A673 (cell line): ENCODE data around the gene FXYD4.

Source experiments
- EZH2 ChIP-seq: fragments of 200-600 bp; sonication (generic); IDR thresholded peaks from 2 replicates; pipeline ENCODE4 v1.6.1; 2017; ENCODE audit warnings: borderline replicate concordance, low read depth, mild to moderate bottlenecking, mixed read lengths, antibody characterized with exemption, low read length; ENCODE audit not compliant: poor library complexity, severe bottlenecking
- TF ChIP-seq, protein P1 (sequence below): fragments of 300-800, 200-600 bp; sonication (generic); conservative IDR thresholded peaks from 2 replicates; pipeline ENCODE4 v1.5.1; 2017; ENCODE audit warnings: low read depth, mild to moderate bottlenecking, antibody characterized with exemption, low read length, moderate library complexity, mixed read lengths

DNA sequence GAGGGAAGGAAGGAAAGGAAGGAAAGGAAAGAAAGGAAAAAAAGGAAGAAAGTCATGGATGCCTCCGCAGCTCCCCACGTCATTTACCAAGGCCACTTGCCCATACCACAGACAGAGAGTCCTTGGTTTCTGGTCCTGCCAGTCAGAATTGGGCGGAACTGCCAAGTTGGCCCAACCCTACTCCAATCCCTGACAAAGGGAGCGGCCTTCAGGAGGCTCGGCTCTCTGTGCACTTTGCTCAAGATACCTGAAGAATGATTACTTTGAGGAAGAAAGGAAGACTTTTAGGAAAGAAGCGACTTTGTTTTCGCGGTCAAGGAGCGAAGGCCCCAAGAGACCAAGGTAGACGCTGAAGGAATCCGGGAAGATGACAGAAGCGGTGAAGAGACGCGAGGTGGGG lies 49.1 kb upstream of the FXYD4 start:
- TF ChIP-seq, protein P1, sequence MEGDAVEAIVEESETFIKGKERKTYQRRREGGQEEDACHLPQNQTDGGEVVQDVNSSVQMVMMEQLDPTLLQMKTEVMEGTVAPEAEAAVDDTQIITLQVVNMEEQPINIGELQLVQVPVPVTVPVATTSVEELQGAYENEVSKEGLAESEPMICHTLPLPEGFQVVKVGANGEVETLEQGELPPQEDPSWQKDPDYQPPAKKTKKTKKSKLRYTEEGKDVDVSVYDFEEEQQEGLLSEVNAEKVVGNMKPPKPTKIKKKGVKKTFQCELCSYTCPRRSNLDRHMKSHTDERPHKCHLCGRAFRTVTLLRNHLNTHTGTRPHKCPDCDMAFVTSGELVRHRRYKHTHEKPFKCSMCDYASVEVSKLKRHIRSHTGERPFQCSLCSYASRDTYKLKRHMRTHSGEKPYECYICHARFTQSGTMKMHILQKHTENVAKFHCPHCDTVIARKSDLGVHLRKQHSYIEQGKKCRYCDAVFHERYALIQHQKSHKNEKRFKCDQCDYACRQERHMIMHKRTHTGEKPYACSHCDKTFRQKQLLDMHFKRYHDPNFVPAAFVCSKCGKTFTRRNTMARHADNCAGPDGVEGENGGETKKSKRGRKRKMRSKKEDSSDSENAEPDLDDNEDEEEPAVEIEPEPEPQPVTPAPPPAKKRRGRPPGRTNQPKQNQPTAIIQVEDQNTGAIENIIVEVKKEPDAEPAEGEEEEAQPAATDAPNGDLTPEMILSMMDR: no peak
- TF ChIP-seq EZH2: no peak
